NCI-H2107 treated with DMSO at 0.1 percent for 48 hours (cell line): ENCODE measurements around the gene ATP1A4.
"Not testable (repeated sequence)": the region's sequence is repeated elsewhere in the genome, so short reads cannot be mapped to it uniquely, and the experiment has no call there.

Experiments
- DNase-seq: peaks from one replicate; lab custom pipeline; 2025; ENCODE audit not compliant: unreplicated experiment; lab: John Stamatoyannopoulos, UW

ATP1A4 gene

GRCh38 chr1:160151303-160151702, at the start of gene ATP1A4:
TSS of gene ATP1A4 (plus strand) at chr1:160151603. CDS start at chr1:160152041, 438 bp downstream.
- no peak for DNase-seq

- no peak for DNase-seq
Observed at GRCh38 chr1:160101717-160102522, 49.5 kb upstream of the ATP1A4 start.

- no peak for DNase-seq
Observed at GRCh38 chr1:160103658-160104408, 47.6 kb upstream of the ATP1A4 start.

GRCh38 chr1:160104486-160104885, 46.9 kb upstream of the ATP1A4 start:
- DNase-seq, result no peak

GRCh38 chr1:160105155-160105554, 46.2 kb upstream of the ATP1A4 start:
- no peak for DNase-seq

- DNase-seq, result no peak
Observed at GRCh38 chr1:160107512-160107911, 43.9 kb upstream of the ATP1A4 start.

GRCh38 chr1:160108888-160109662, 42.3 kb upstream of the ATP1A4 start:
- DNase-seq, result no peak

- no peak for DNase-seq
Observed at GRCh38 chr1:160109686-160110085, 41.7 kb upstream of the ATP1A4 start.

- DNase-seq, result not testable (repeated sequence)
Observed at GRCh38 chr1:160111462-160111861, 39.9 kb upstream of the ATP1A4 start.

- DNase-seq, result no peak
Observed at GRCh38 chr1:160112357-160112756, 39.0 kb upstream of the ATP1A4 start.

GRCh38 chr1:160113407-160113806, 38.0 kb upstream of the ATP1A4 start:
- DNase-seq, result no peak

- DNase-seq, result no peak
Observed at GRCh38 chr1:160114085-160114484, 37.3 kb upstream of the ATP1A4 start.

GRCh38 chr1:160115545-160116282, 35.7 kb upstream of the ATP1A4 start, which contains the start of gene ATP1A2:
TSS of gene ATP1A2 (plus strand) at chr1:160115759. CDS start at chr1:160115862, 103 bp downstream.
- no peak for DNase-seq

GRCh38 chr1:160116283-160117147, 34.9 kb upstream of the ATP1A4 start:
- DNase-seq, result no peak

- no peak for DNase-seq
Observed at GRCh38 chr1:160117300-160117699, 34.1 kb upstream of the ATP1A4 start.

GRCh38 chr1:160117709-160118183, 33.7 kb upstream of the ATP1A4 start:
- no peak for DNase-seq

GRCh38 chr1:160118928-160119327, 32.5 kb upstream of the ATP1A4 start:
- DNase-seq, result no peak

GRCh38 chr1:160120797-160121196, 30.6 kb upstream of the ATP1A4 start:
- no peak for DNase-seq

GRCh38 chr1:160121388-160121787, 30.0 kb upstream of the ATP1A4 start:
- DNase-seq, result no peak
